A673 (cell line): Measurements from ENCODE around the gene ZC3HAV1L. TPM values are rescaled to one million over a fixed set of nuclear protein-coding genes. Genes with fewer than 3 reads are reported as not detected.

Experiments used
- BruUV-seq: library from RNA; stranded (reverse); fragments of 400-500 nt; replicated peaks from 2 replicates; lab custom pipeline; 2021; lab: Mats Ljungman, UMichigan
- CTCF ChIA-PET: fragments of 300-600 bp; sonication (Branson Sonifier 250); formaldehyde crosslinking; loops from one replicate; lab custom pipeline; 2022; ENCODE audit warnings: antibody characterized with exemption; lab: Charles Lee
- POLR2A ChIA-PET: fragments of 300-600 bp; sonication (Branson Sonifier 250); formaldehyde crosslinking; loops from one replicate; lab custom pipeline; 2022; ENCODE audit warnings: antibody characterized with exemption; ENCODE audit not compliant: low non-redundant PET; lab: Charles Lee
- DNase-seq: peaks from one replicate; pipeline ENCODE4 v3.0.0-alpha.2; 2015; ENCODE audit warnings: low spot score
- H3K27ac ChIP-seq: fragments of 200-600 bp; sonication (generic); 2 replicates; pipeline ENCODE4 v1.5.1; 2016; ENCODE audit warnings: mixed run types, low read depth, mild to moderate bottlenecking, mixed read lengths, antibody characterized with exemption, low read length; ENCODE audit not compliant: poor library complexity, severe bottlenecking
- H3K27me3 ChIP-seq: fragments of 200-600 bp; sonication (generic); replicated peaks from 2 replicates; pipeline ENCODE4 v1.6.1; 2017; ENCODE audit warnings: mixed run types, low read depth, mild to moderate bottlenecking, mixed read lengths, antibody characterized with exemption, low read length; ENCODE audit not compliant: insufficient read depth, poor library complexity
- H3K36me3 ChIP-seq: fragments of 200-600 bp; sonication (generic); 2 replicates; pipeline ENCODE4 v1.6.1; 2016; ENCODE audit warnings: mixed run types, mild to moderate bottlenecking, mixed read lengths, antibody characterized with exemption, low read length; ENCODE audit not compliant: insufficient read depth, poor library complexity, severe bottlenecking
- H3K4me1 ChIP-seq: fragments of 200-600 bp; sonication (generic); 2 replicates; pipeline ENCODE4 v1.6.1; 2017; ENCODE audit warnings: mixed run types, mild to moderate bottlenecking, mixed read lengths, antibody characterized with exemption, low read length; ENCODE audit not compliant: insufficient read depth, poor library complexity, severe bottlenecking
- H3K4me3 ChIP-seq: fragments of 200-600 bp; sonication (generic); 2 replicates; pipeline ENCODE4 v1.5.1; 2016; ENCODE audit warnings: low read depth, mixed run types, mild to moderate bottlenecking, mixed read lengths, low read length; ENCODE audit not compliant: poor library complexity, severe bottlenecking
- H3K9me3 ChIP-seq: fragments of 200-600 bp; sonication (generic); 2 replicates; pipeline ENCODE4 v1.6.1; 2016; ENCODE audit warnings: mixed run types, low read depth, mild to moderate bottlenecking, mixed read lengths, antibody characterized with exemption, low read length; ENCODE audit not compliant: poor library complexity, severe bottlenecking
- CTCF ChIP-seq: fragments of 300-800, 200-600 bp; sonication (generic); conservative IDR thresholded peaks from 2 replicates; pipeline ENCODE4 v1.5.1; 2017; ENCODE audit warnings: low read depth, mild to moderate bottlenecking, antibody characterized with exemption, low read length, moderate library complexity, mixed read lengths
- EZH2 ChIP-seq: fragments of 200-600 bp; sonication (generic); IDR thresholded peaks from 2 replicates; pipeline ENCODE4 v1.6.1; 2017; ENCODE audit warnings: borderline replicate concordance, low read depth, mild to moderate bottlenecking, mixed read lengths, antibody characterized with exemption, low read length; ENCODE audit not compliant: poor library complexity, severe bottlenecking
- intact Hi-C: fragments of 100-400 bp; cut with micrococcal nuclease; formaldehyde crosslinking; loops from one replicate; pipeline ENCODE4 v1.10.0; 2022; ENCODE audit not compliant: unreplicated experiment
- total RNA-seq: library from RNA; stranded (reverse); gene quantifications from 2 replicates; pipeline ENCODE4 v1.2.3, GENCODE V29; 2021

The ZC3HAV1L gene
- total RNA-seq, 1 experiment from 2014 or later, result 36.5 TPM

DNA sequence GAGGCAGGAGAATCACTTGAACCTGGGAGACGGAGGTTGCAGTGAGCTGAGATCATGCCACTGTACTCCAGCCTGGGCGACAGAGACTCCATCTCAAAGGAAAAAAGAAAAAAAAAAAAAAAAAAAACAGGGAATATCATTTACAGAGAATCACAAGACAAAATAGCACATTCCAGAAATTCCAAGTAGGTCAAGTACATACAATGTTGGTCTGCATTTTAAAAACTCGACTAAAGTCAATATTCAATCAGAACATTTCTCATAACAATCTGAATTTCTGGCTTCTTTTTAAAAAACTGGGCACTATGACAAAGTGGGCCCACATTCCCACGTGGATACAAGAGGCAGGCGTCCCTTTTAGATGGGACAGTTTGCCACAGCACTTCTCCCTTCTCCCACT lies 12.8 kb downstream of the ZC3HAV1L start:
- BruUV-seq, result no TSS peak
- peaks cover 65% of the 10 kb centered on the region for H3K36me3 ChIP-seq

DNA sequence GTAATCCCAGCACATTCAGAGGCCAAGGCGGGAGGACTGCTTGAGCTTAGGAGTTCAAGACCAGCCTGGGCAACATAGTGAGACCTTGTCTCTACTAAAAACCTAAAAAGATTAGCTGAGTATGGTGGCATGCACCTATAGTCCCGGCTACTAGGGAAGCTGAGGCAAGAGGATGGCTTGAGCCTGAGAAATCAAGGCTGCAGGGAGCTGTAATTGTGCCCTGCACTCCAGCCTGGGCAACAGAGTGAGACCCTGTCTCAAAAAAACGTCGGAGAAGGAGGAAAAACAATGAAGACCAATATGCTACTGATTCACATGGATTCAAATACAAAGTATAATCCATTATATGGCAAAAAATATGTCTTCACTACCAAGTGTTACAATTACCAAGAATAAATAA lies 13.6 kb downstream of the ZC3HAV1L start:
- no peak for DNase-seq
- POLR2A ChIA-PET, result no interaction called here
- no TSS peak for BruUV-seq
- H3K27me3 ChIP-seq, result no peaks in the 10 kb centered on the region
- TF ChIP-seq CTCF (no peak), EZH2 (no peak)
- peaks cover 57% of the 10 kb centered on the region for H3K36me3 ChIP-seq
- CTCF ChIA-PET, result interaction anchor here (0.6 kb wide), 1 partner anchor 76 kb away, joined by 4 read pairs; no protein-coding TSS in a partner anchor
- intact Hi-C loops, result no loop called here
- no peaks in the 10 kb centered on the region for H3K4me1 ChIP-seq
- H3K27ac ChIP-seq, result no peak overlapping the region
- no peaks in the 10 kb centered on the region for H3K9me3 ChIP-seq
- H3K4me3 ChIP-seq, result no peak overlapping the region

More for the DNA sequence above, 12.8 kb downstream of the ZC3HAV1L start:
- TF ChIP-seq EZH2, result no peak
- no peak for TF ChIP-seq CTCF
- ChIA-PET POLR2A (no interaction called here), CTCF (no interaction called here)
- Histone ChIP-seq H3K27me3 (no peaks in the 10 kb centered on the region), H3K4me1 (no peaks in the 10 kb centered on the region), H3K27ac (no peak overlapping the region), H3K9me3 (no peaks in the 10 kb centered on the region), H3K4me3 (no peak overlapping the region)
- DNase-seq, result no peak
- intact Hi-C loops, result no loop called here

GRCh38 chr7:139018910-139019309 lies 16.9 kb downstream of the ZC3HAV1L start:
- DNase-seq, result no peak
- Histone ChIP-seq H3K36me3 (peaks cover 29% of the 10 kb centered on the region), H3K27me3 (no peaks in the 10 kb centered on the region), H3K9me3 (no peaks in the 10 kb centered on the region), H3K4me1 (no peaks in the 10 kb centered on the region), H3K4me3 (no peak overlapping the region), H3K27ac (no peak overlapping the region)
- ChIA-PET CTCF (no interaction called here), POLR2A (no interaction called here)
- TF ChIP-seq EZH2 (no peak), CTCF (no peak)
- intact Hi-C loops, result no loop called here
- BruUV-seq, result no TSS peak
